WI38 (cell line): ENCODE results near the gene TMEM255B.
"Not testable (repeated sequence)": the region's sequence is repeated elsewhere in the genome, so short reads cannot be mapped to it uniquely, and the experiment has no call there.

ENCODE experiments used
- H3K4me3 ChIP-seq: 2 replicates; pipeline ENCODE4 v1.5.1; 2011; ENCODE audit warnings: low read depth, mild to moderate bottlenecking, control low read depth, low read length
- TF ChIP-seq, protein P1 (sequence below): IDR thresholded peaks from 2 replicates; pipeline ENCODE4 v1.5.1; 2012; ENCODE audit warnings: low read depth, mild to moderate bottlenecking, control low read depth, low read length

Gene TMEM255B

DNA sequence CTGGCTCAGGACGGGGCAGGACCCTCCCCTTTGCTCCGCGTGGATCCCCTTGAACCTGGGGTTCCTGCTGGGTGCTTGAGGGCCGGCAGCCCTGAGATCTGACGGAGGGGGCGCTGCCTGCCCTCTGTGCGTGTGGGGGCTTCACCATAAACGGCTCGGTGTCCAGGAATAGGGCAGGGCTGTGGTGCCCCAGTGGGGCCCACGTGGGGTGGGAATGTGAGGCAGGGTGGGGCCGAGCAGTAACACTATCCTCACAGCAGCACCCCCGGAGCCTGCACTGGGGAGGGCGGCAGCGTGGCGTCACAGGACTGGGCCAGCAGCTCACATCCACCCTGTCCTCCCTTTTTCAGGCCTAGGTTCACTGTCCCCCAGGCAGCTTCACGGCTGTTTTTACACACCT is 66.8 kb downstream of the TMEM255B start:
- no peak overlapping the region for H3K4me3 ChIP-seq
- TF ChIP-seq, protein P1, sequence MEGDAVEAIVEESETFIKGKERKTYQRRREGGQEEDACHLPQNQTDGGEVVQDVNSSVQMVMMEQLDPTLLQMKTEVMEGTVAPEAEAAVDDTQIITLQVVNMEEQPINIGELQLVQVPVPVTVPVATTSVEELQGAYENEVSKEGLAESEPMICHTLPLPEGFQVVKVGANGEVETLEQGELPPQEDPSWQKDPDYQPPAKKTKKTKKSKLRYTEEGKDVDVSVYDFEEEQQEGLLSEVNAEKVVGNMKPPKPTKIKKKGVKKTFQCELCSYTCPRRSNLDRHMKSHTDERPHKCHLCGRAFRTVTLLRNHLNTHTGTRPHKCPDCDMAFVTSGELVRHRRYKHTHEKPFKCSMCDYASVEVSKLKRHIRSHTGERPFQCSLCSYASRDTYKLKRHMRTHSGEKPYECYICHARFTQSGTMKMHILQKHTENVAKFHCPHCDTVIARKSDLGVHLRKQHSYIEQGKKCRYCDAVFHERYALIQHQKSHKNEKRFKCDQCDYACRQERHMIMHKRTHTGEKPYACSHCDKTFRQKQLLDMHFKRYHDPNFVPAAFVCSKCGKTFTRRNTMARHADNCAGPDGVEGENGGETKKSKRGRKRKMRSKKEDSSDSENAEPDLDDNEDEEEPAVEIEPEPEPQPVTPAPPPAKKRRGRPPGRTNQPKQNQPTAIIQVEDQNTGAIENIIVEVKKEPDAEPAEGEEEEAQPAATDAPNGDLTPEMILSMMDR: no peak

DNA sequence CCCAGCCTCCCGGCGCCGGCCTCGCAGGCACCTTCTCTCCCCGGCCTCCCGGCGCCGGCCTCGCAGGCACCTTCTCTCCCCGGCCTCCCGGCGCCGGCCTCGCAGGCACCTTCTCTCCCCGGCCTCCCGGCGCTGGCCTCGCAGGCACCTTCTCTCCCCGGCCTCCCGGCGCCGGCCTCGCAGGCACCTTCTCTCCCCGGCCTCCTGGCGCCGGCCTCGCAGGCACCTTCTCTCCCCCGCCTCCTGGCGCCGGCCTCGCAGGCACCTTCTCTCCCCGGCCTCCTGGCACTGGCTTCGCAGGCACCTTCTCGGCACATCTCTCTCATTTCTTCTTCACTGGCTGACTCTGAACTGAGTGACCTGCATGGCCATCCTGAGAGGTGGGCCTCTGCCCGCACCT is 67.4 kb downstream of the TMEM255B start:
- H3K4me3 ChIP-seq: not testable (repeated sequence)

DNA sequence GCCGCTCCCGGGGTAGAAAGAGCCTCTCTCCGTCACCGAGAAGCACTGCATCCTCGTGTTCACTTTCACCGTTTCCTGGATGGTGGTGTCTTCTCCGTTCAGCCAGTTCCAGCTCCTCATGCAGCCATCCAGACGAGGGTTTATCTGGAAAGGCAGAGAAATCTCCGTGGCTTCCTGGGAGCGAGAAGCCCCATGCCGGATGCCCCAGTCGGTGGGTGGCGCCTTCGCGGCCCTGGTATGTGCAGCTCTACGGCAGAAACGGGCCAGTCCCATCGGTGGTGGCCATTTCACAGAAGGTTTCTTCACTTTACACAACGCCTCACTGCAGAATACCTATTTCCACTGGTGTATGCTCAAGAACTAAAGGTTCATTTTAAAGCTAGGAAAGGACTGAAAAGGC is 68.0 kb downstream of the TMEM255B start:
- H3K4me3 ChIP-seq: no peak overlapping the region
- TF ChIP-seq, protein P1: no peak

DNA sequence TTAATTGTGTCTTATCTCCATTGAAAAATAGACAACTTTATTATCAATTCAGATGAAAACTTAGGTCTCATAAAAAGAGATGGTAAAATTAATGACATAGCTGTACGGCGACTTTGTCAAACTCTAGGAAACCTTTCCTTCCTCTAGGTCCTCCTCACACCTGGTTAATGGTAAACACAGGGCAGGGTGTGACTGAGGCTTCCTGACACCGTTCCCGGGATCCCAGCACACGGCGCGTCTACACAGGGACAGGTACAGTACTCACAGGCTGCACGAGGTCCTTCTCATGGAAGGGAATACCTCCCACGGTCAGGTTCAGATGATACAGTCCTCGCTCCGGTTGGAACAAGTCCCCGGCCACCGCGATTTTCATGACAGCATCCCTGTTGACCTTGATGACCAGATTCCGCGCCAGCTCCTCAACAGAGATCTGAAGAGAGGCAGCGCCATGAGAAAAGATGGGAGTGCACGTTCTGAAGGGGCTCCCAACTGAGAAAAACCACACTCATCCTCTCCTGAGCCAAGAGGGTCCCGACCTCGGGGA is 69.3 kb downstream of the TMEM255B start:
- TF ChIP-seq, protein P1: no peak

DNA sequence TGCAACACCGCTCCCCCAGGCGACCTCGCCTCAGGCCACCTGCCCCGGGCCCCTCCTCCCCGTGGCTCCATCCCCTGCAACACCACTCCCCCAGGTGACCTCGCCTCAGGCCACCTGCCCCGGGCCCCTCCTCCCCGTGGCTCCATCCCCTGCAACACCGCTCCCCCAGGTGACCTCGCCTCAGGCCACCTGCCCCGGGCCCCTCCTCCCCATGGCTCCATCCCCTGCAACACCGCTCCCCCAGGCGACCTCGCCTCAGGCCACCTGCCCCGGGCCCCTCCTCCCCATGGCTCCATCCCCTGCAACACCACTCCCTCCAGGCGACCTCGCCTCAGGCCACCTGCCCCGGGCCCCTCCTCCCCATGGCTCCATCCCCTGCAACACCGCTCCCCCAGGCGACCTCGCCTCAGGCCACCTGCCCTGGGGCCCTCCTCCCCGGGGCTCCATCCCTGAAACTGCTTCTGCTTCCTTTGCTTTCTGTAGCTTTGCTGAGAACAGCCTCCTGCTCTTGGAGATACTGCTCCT is 71.5 kb downstream of the TMEM255B start:
- not testable (repeated sequence) for H3K4me3 ChIP-seq

More for the DNA sequence above, 69.3 kb downstream of the TMEM255B start:
- H3K4me3 ChIP-seq: no peak overlapping the region

DNA sequence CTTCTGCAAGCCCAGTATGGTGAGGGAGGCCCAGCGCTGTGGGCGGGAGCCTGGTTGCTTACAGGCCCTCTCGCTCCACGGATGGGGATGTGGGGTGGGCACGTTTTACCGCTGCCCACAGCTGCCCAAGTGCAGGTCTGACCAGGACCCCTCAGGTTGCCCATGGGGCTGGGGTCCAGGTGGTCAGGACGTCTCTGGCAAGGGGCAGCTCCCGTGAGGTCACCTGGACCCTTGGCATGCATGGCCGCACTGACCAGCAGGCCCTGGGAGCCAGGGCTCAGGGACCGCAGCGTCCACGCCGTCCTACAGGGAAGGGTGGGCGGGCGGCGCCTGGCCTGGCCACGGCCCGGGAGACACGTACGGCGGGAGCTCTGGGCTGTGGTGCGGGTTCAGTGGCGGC is 72.0 kb downstream of the TMEM255B start:
- TF ChIP-seq, protein P1: no peak
- H3K4me3 ChIP-seq: no peak overlapping the region

DNA sequence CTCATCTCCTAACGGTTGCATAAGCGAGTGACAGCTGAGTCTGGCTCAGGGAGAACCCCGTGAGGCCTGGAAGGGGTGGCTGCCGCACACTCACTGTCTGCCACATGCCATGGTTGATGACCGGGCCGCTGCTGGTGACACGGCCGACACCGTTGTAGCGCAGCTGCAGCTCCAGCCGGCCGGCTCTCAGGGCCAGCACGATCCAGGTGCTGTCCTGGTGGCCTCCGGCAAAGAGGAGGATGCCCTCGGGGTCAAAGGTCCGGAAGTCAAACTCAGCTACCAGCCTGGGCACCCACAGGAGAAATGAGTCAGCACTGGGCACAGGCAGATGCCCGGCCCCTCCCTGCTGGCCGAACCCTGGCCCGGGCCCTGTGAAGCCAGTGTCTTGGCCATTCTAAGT is 73.2 kb downstream of the TMEM255B start:
- no peak overlapping the region for H3K4me3 ChIP-seq
- TF ChIP-seq, protein P1: no peak

DNA sequence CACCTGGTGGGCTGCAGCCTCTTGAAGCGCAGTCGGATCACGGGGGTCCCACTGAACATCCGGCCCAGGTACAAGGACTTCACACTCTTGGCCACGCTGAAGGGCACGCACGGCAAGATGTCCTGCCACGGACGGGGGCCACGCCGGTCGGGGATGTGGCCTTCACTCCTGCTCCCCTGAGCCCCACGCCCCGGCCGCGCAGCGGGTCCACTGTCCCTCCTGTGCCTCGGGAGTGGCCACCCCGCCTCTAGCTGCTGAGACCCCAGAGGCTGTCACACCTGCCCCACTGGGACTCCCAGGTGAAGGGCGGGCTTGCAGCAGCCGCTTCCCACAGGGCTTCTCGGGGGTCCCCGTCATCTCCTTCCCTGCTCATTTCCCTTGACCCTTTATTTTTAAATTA is 73.6 kb downstream of the TMEM255B start:
- TF ChIP-seq, protein P1: no peak
- no peak overlapping the region for H3K4me3 ChIP-seq
